ACHN (cell line): Measurements from ENCODE around the gene ADGRL3.
"Not testable (repeated sequence)": the region's sequence is repeated elsewhere in the genome, so short reads cannot be mapped to it uniquely, and the experiment has no call there.

Experiments
- DNase-seq: peaks from one replicate; pipeline ENCODE4 v3.0.0-alpha.2; 2015
- in situ Hi-C: cut with HindIII; loops from 2 replicates; pipeline ENCODE4 v1.10.0; 2017; ENCODE audit warnings: low sequenced_read_pairs, low pct_ligation_motif_present, low pct_unique_long_range_greater_than_20kb

ADGRL3 gene

GRCh38 chr4:61922766-61923165, 722.6 kb downstream of the ADGRL3 start:
- in situ Hi-C loops = no loop called here
- no peak for DNase-seq

- in situ Hi-C loops = no loop called here
- no peak for DNase-seq
These were observed 723.1 kb downstream of the ADGRL3 start for GRCh38 chr4:61923179-61923578.

GRCh38 chr4:61924131-61924530, 724.0 kb downstream of the ADGRL3 start:
- peak; percentile 2 for DNase-seq
- in situ Hi-C loops = no loop called here

GRCh38 chr4:61933527-61933926, 733.4 kb downstream of the ADGRL3 start:
- in situ Hi-C loops = no loop called here
- DNase-seq = no peak

- DNase-seq = no peak
- in situ Hi-C loops = no loop called here
These were observed 734.1 kb downstream of the ADGRL3 start for GRCh38 chr4:61934198-61934597.

- DNase-seq = no peak
- in situ Hi-C loops = no loop called here
These were observed 738.2 kb downstream of the ADGRL3 start for GRCh38 chr4:61938250-61938846.

- in situ Hi-C loops = no loop called here
- DNase-seq = no peak
These were observed 750.5 kb downstream of the ADGRL3 start for GRCh38 chr4:61950625-61951024.

GRCh38 chr4:61953386-61953785, 753.3 kb downstream of the ADGRL3 start:
- in situ Hi-C loops = no loop called here
- DNase-seq = no peak

- DNase-seq = no peak
- in situ Hi-C loops = no loop called here
These were observed 758.5 kb downstream of the ADGRL3 start for GRCh38 chr4:61958591-61958990.

GRCh38 chr4:61959087-61959486, 759.0 kb downstream of the ADGRL3 start:
- DNase-seq = no peak
- in situ Hi-C loops = no loop called here

- DNase-seq = no peak
- in situ Hi-C loops = no loop called here
These were observed 784.3 kb downstream of the ADGRL3 start for GRCh38 chr4:61984260-61984909.

GRCh38 chr4:61985426-61985825, 785.3 kb downstream of the ADGRL3 start:
- DNase-seq = no peak
- in situ Hi-C loops = no loop called here

GRCh38 chr4:61986929-61987328, 786.8 kb downstream of the ADGRL3 start:
- in situ Hi-C loops, DNase-seq: not testable (repeated sequence)

- in situ Hi-C loops = no loop called here
- no peak for DNase-seq
These were observed 792.2 kb downstream of the ADGRL3 start for GRCh38 chr4:61992351-61992750.

- DNase-seq = no peak
- in situ Hi-C loops = no loop called here
These were observed 793.9 kb downstream of the ADGRL3 start for GRCh38 chr4:61994036-61994435.

GRCh38 chr4:61995717-61996340, 795.7 kb downstream of the ADGRL3 start:
- DNase-seq = no peak

GRCh38 chr4:61996943-61997342, 796.8 kb downstream of the ADGRL3 start:
- DNase-seq = no peak
- in situ Hi-C loops = no loop called here

More at GRCh38 chr4:61995717-61996340, 795.7 kb downstream of the ADGRL3 start:
- in situ Hi-C loops = no loop called here

GRCh38 chr4:61997831-61998230, 797.7 kb downstream of the ADGRL3 start:
- in situ Hi-C loops = no loop called here
- DNase-seq = no peak

GRCh38 chr4:62003695-62004094, 803.6 kb downstream of the ADGRL3 start:
- in situ Hi-C loops = no loop called here
- DNase-seq = no peak

GRCh38 chr4:62004881-62005280, 804.8 kb downstream of the ADGRL3 start:
- in situ Hi-C loops = no loop called here

More at GRCh38 chr4:62004881-62005280, 804.8 kb downstream of the ADGRL3 start:
- no peak for DNase-seq
